Activated B cell treated with CpG ODN at 0.5 μM for 24 hours (primary cell): ENCODE measurements around the gene SERPINB13. TPM values are rescaled to one million over a fixed set of nuclear protein-coding genes. Genes with fewer than 3 reads are reported as not detected.
"Not testable (repeated sequence)": the region's sequence is repeated elsewhere in the genome, so short reads cannot be mapped to it uniquely, and the experiment has no call there.

Source experiments
- ATAC-seq: fragments of 200-7000 bp; cut with Tn5 transposase; one replicate; pipeline ENCODE4 v1.10.0; 2021; ENCODE audit warnings: low read depth, mild to moderate bottlenecking, moderate library complexity
- CTCF ChIA-PET: fragments of 350-600 bp; sonication (Branson Sonifier 250); formaldehyde crosslinking; loops from one replicate; lab custom pipeline; 2021; ENCODE audit warnings: antibody characterized with exemption; lab: Charles Lee
- POLR2A ChIA-PET: fragments of 350-600 bp; sonication (Branson Sonifier 250); formaldehyde crosslinking; loops from one replicate; lab custom pipeline; 2021; ENCODE audit warnings: antibody characterized with exemption; lab: Charles Lee
- DNase-seq: peaks from one replicate; pipeline ENCODE4 v3.0.0; 2022
- H3K27ac Mint-ChIP-seq: one replicate; pipeline ENCODE4 v1.8.0; 2020; ENCODE audit warnings: mixed read lengths
- H3K27me3 Mint-ChIP-seq: one replicate; pipeline ENCODE4 v1.8.0; 2021; ENCODE audit warnings: mixed read lengths
- H3K36me3 Mint-ChIP-seq: one replicate; pipeline ENCODE4 v1.8.0; 2021; ENCODE audit warnings: low read depth, mixed read lengths
- H3K4me1 Mint-ChIP-seq: one replicate; pipeline ENCODE4 v1.8.0; 2021; ENCODE audit warnings: mixed read lengths
- H3K4me3 Mint-ChIP-seq: one replicate; pipeline ENCODE4 v1.8.0; 2020; ENCODE audit warnings: mild to moderate bottlenecking, mixed read lengths
- H3K9me3 Mint-ChIP-seq: one replicate; pipeline ENCODE4 v1.8.0; 2020; ENCODE audit warnings: mixed read lengths
- CTCF ChIP-seq: fragments of 200-600 bp; IDR thresholded peaks from one replicate; pipeline ENCODE4 v1.8.0; 2022; ENCODE audit warnings: antibody characterized with exemption, mild to moderate bottlenecking
- intact Hi-C: fragments of 100-400 bp; cut with micrococcal nuclease; formaldehyde crosslinking; loops from one replicate; pipeline ENCODE4 v1.15.1; 2024
- total RNA-seq: library from RNA; stranded (reverse); gene quantifications from 2 replicates; pipeline ENCODE4 v1.2.3, GENCODE V29; 2022

SERPINB13 gene
- total RNA-seq, 1 donor from 2014 or later: not detected

- Mint-ChIP-seq H3K27me3 (no peaks in the 10 kb centered on the region), H3K4me3 (no peak overlapping the region), H3K9me3 (peaks cover 35% of the 10 kb centered on the region), H3K27ac (no peak overlapping the region), H3K36me3 (no peaks in the 10 kb centered on the region), H3K4me1 (no peaks in the 10 kb centered on the region)
- CTCF ChIA-PET: no interaction called here
- intact Hi-C loops: no loop called here
- no peak for ATAC-seq
- no peak for DNase-seq
- no peak for TF ChIP-seq CTCF
- POLR2A ChIA-PET: no interaction called here
Observed at GRCh38 chr18:63624863-63625262, 37.7 kb downstream of the SERPINB13 start.

GRCh38 chr18:63626431-63626830 is 39.3 kb downstream of the SERPINB13 start:
- Mint-ChIP-seq H3K4me3 (no peak overlapping the region), H3K4me1 (no peaks in the 10 kb centered on the region), H3K27me3 (no peaks in the 10 kb centered on the region), H3K27ac (no peak overlapping the region), H3K9me3 (peaks cover 40% of the 10 kb centered on the region), H3K36me3 (no peaks in the 10 kb centered on the region)
- no peak for DNase-seq
- intact Hi-C loops: no loop called here
- TF ChIP-seq CTCF: no peak
- POLR2A ChIA-PET: no interaction called here
- CTCF ChIA-PET: no interaction called here
- no peak for ATAC-seq

GRCh38 chr18:63627819-63628218 is 40.7 kb downstream of the SERPINB13 start:
- no peaks in the 10 kb centered on the region for H3K27me3 Mint-ChIP-seq
- POLR2A ChIA-PET: no interaction called here
- no peak for ATAC-seq
- H3K4me3 Mint-ChIP-seq: no peak overlapping the region
- H3K4me1 Mint-ChIP-seq: no peaks in the 10 kb centered on the region
- no peaks in the 10 kb centered on the region for H3K36me3 Mint-ChIP-seq
- TF ChIP-seq CTCF: no peak
- CTCF ChIA-PET: no interaction called here
- H3K9me3 Mint-ChIP-seq: peaks cover 43% of the 10 kb centered on the region
- intact Hi-C loops: no loop called here
- no peak overlapping the region for H3K27ac Mint-ChIP-seq
- no peak for DNase-seq

GRCh38 chr18:63637703-63638102 is 50.6 kb downstream of the SERPINB13 start:
- Mint-ChIP-seq H3K4me1 (no peaks in the 10 kb centered on the region), H3K9me3 (no peaks in the 10 kb centered on the region), H3K27me3 (peaks cover 2% of the 10 kb centered on the region), H3K27ac (no peak overlapping the region), H3K36me3 (no peaks in the 10 kb centered on the region), H3K4me3 (no peak overlapping the region)
- TF ChIP-seq CTCF: no peak
- intact Hi-C loops: no loop called here
- POLR2A ChIA-PET: no interaction called here
- ATAC-seq (no peak), DNase-seq (no peak)
- CTCF ChIA-PET: no interaction called here

- H3K9me3 Mint-ChIP-seq, intact Hi-C loops, ATAC-seq, POLR2A ChIA-PET, H3K27me3 Mint-ChIP-seq, H3K4me3 Mint-ChIP-seq, H3K4me1 Mint-ChIP-seq, H3K27ac Mint-ChIP-seq, H3K36me3 Mint-ChIP-seq, DNase-seq, CTCF ChIA-PET: not testable (repeated sequence)
Observed at GRCh38 chr18:63641157-63641680, 54.1 kb downstream of the SERPINB13 start.

GRCh38 chr18:63642668-63643356 is 55.7 kb downstream of the SERPINB13 start:
- H3K27ac Mint-ChIP-seq, CTCF ChIA-PET, H3K4me1 Mint-ChIP-seq, H3K9me3 Mint-ChIP-seq, ATAC-seq, H3K36me3 Mint-ChIP-seq, POLR2A ChIA-PET, DNase-seq, H3K27me3 Mint-ChIP-seq, H3K4me3 Mint-ChIP-seq, intact Hi-C loops: not testable (repeated sequence)

GRCh38 chr18:63644142-63644541 is 57.0 kb downstream of the SERPINB13 start, which contains the start of gene SERPINB4:
Gene SERPINB4 (minus strand): TSS chr18:63644256. CDS start chr18:63643577, 679 bp downstream.
- H3K4me1 Mint-ChIP-seq, ATAC-seq, intact Hi-C loops, H3K27ac Mint-ChIP-seq, H3K27me3 Mint-ChIP-seq, POLR2A ChIA-PET, H3K36me3 Mint-ChIP-seq, H3K4me3 Mint-ChIP-seq, DNase-seq, CTCF ChIA-PET, H3K9me3 Mint-ChIP-seq: not testable (repeated sequence)

GRCh38 chr18:63644694-63645093 is 57.6 kb downstream of the SERPINB13 start:
- ATAC-seq, H3K9me3 Mint-ChIP-seq, CTCF ChIA-PET, POLR2A ChIA-PET, DNase-seq, H3K27ac Mint-ChIP-seq, intact Hi-C loops, H3K27me3 Mint-ChIP-seq, H3K36me3 Mint-ChIP-seq, H3K4me3 Mint-ChIP-seq, H3K4me1 Mint-ChIP-seq: not testable (repeated sequence)
